Measurements from ENCODE around the gene PPP3CA.

DNA sequence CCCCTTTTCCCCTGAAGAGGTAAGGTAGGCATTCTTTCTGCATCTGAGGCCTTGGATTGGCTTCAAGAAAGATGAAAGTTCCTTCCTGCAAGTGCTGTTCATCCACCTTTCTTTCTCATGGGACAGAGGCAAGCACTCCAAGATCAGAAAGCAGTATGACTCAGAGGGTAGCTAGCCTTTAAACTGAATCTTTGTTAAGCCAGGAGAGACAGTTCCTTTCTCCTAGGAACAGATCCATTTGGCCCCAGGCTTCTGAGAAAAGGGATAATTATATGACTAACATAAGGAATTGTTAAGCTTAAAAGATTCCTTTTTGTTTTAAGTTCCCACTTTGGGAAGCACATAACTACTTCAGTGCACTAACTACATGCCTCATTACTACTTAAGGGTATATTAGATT is 192.0 kb downstream of the PPP3CA start:
- TF ChIP-seq, protein P1, sequence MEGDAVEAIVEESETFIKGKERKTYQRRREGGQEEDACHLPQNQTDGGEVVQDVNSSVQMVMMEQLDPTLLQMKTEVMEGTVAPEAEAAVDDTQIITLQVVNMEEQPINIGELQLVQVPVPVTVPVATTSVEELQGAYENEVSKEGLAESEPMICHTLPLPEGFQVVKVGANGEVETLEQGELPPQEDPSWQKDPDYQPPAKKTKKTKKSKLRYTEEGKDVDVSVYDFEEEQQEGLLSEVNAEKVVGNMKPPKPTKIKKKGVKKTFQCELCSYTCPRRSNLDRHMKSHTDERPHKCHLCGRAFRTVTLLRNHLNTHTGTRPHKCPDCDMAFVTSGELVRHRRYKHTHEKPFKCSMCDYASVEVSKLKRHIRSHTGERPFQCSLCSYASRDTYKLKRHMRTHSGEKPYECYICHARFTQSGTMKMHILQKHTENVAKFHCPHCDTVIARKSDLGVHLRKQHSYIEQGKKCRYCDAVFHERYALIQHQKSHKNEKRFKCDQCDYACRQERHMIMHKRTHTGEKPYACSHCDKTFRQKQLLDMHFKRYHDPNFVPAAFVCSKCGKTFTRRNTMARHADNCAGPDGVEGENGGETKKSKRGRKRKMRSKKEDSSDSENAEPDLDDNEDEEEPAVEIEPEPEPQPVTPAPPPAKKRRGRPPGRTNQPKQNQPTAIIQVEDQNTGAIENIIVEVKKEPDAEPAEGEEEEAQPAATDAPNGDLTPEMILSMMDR (IDR thresholded peaks at IDR 0.05): no peak
- TF ChIP-seq POLR2A (IDR thresholded peaks at IDR 0.05): no peak
